Fibroblast of peridontal ligament (primary cell): ENCODE measurements around the gene SIGLEC7.
A peak's percentile ranks its signal among the peaks of the same experiment; 100 is the strongest.

Experiments
- DNase-seq: peaks from one replicate; pipeline ENCODE4 v3.0.0-alpha.2; 2010; ENCODE audit errors: extremely low read depth

The SIGLEC7 gene

GRCh38 chr19:51168564-51169282 is 26.6 kb downstream of the SIGLEC7 start:
- DNase-seq: no peak

- peak; percentile 52 for DNase-seq
Observed at GRCh38 chr19:51169283-51169918, 27.3 kb downstream of the SIGLEC7 start.

DNA sequence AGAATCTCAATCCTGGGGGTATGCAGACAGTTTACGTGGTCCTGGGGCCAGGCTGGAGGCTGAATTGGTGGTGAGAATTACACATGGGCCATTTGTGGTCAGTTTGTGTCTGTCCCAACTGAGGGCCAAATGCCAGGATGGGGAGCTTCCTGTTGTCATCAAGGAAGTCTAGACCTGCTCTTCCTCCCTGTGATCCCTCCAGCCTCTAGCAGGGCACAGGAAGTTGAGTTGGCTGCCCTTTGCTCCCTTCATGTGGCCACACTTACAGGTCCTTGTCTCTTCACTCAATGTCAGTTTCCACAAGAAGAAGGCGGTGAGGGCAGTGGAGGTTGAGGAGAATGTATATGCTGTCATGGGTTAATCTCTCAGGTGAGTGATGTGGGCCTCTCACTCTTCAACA is 30.1 kb downstream of the SIGLEC7 start:
- DNase-seq: no peak

DNA sequence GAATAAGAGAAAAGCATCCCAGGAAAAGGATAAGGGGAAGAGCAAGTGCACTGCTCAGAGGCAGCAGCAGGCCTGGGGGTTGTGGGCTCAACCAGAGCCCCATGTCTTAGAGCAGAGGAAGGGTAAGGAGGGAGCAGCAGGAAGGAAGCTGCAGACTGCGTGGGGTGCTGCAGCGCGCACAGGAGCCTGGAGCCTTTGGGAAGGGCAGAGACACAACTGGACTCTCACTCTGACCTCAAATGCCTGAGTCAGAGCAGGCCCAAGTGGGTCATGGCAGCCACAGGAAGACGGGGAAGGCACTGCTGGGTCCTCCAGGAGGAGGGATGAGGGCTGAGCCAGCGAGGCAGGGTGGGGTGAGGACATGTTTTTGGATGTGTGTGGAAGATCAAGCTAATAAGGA is 31.6 kb downstream of the SIGLEC7 start:
- DNase-seq: no peak

GRCh38 chr19:51179256-51179655 is 37.2 kb downstream of the SIGLEC7 start:
- no peak for DNase-seq

DNA sequence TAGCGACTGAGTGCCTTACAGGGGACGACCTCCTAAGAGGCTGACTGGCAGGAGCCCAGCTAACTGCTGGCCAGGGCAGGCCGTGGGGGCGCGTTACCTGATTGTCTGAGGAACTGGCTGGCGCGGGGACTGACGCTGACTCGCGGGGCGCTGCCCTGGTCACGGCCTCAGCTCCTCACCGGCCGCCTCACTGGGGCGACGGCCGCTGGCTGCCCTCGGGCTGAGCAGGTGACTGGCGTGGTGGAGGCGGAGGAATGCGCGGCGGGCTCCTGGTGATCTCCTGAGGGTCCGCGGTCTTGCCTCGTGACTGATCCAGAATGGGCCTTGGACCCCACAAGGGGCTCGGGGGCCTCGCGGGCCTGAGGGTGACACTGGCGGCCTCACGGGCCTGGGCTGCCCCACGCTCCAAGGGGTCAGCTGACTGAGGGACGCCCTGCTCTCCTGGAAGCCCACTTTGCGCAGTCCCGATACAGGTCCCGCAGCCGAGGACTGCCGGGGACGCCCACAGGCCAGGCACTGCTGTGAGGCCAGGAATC is 39.3 kb downstream of the SIGLEC7 start:
- no peak for DNase-seq

- DNase-seq: no peak
Observed at GRCh38 chr19:51181913-51182419, 39.9 kb downstream of the SIGLEC7 start.

- DNase-seq: no peak
Observed at GRCh38 chr19:51183629-51184028, 41.5 kb downstream of the SIGLEC7 start.

- DNase-seq: no peak
Observed at GRCh38 chr19:51185069-51185867, 43.2 kb downstream of the SIGLEC7 start.

DNA sequence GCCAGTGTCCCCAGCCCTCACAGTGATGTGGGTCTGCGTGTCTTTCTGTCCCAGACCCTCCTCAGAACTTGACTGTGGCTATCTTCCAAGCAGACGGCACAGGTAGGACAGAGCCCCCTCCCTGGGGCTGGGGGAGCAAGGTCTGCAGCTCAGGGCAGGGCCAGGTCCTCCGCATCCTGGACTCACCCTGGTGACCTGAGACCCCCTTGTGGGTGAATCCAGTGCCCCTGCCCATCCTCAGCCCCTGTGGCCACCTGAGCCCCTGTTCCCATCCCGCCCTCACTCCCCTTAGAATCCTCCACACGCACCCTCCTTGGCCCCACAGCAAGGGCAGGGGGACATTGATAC is 43.7 kb downstream of the SIGLEC7 start:
- no peak for DNase-seq

DNA sequence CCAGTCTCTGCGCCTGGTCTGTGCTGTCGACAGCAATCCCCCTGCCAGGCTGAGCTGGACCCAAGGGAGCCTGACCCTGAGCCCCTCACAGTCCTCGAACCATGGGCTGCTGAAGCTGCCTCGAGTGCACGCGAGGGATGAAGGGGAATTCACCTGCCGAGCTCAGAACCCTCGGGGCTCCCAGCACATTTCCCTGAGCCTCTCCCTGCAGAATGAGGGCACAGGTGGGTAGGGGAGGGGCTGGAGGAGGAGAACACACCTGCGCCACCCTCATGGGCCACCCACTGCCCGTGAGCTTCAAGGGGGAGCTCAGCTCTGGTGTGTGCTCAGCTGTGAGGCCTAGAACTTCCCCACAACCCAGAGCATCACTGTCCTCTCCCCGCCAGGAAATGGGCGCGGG is 44.2 kb downstream of the SIGLEC7 start:
- no peak for DNase-seq

GRCh38 chr19:51187395-51188226 is 45.5 kb downstream of the SIGLEC7 start:
- DNase-seq: no peak

GRCh38 chr19:51188227-51188559 is 46.1 kb downstream of the SIGLEC7 start:
- DNase-seq: no peak

- DNase-seq: no peak
Observed at GRCh38 chr19:51192689-51193088, 50.6 kb downstream of the SIGLEC7 start.

DNA sequence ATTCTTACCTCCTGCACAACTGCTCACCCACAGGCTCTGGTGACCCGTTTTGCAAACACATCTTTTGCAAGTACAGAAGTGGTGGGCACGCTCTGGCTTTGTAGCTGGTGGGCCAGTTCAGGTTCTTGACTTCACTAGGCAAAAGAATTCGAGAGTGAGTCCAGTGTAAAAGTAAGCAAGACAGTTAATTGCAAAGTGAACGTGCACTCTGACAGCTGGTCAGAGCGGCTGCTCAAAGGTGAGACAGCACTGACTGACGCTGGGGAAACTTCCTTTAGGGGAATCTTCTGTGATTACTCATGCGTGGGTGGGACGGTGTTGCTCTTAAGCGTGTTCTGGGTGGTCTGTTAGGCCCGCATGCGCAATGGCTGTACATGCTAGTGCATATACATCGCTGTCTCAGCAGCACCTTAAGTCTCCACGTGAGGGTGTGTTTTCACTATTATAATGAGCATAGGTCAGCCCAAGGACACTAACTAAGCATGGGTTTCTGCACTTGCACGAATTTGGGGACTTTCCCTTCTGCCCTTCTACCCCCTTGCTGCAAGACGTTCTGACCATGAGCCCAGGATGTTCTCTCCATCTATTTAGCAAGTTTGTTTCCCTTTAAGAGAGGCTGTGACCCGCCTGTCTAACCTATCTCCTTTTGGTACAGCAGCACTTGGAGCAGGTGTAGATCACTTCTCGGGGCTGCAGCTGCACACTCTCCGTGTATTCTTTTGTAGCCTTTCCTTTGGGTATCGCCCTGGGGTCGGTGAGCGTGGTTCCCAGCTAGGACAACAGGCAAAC is 52.6 kb downstream of the SIGLEC7 start:
- no peak for DNase-seq

- no peak for DNase-seq
Observed at GRCh38 chr19:51195316-51195586, 53.1 kb downstream of the SIGLEC7 start.

- DNase-seq: no peak
Observed at GRCh38 chr19:51195616-51196015, 53.5 kb downstream of the SIGLEC7 start.

- no peak for DNase-seq
Observed at GRCh38 chr19:51196181-51196580, 54.1 kb downstream of the SIGLEC7 start.

- DNase-seq: no peak
Observed at GRCh38 chr19:51198641-51199040, 56.5 kb downstream of the SIGLEC7 start.

GRCh38 chr19:51200071-51200666 is 58.1 kb downstream of the SIGLEC7 start:
- no peak for DNase-seq

GRCh38 chr19:51201712-51202111 is 59.6 kb downstream of the SIGLEC7 start:
- no peak for DNase-seq
